DMS153 treated with DMSO at 0.1 percent for 48 hours (cell line): ENCODE measurements around the gene SLU7.
A peak's percentile ranks its signal among the peaks of the same experiment; 100 is the strongest.

Experiments
- DNase-seq: peaks from one replicate; lab custom pipeline; 2025; ENCODE audit not compliant: unreplicated experiment; lab: John Stamatoyannopoulos, UW

The SLU7 gene

GRCh38 chr5:160418561-160419457, at the start of gene SLU7:
SLU7 (minus strand) TSS chr5:160419081; CDS start chr5:160415294, 3,787 bp downstream.
- DNase-seq: peak; percentile 22

GRCh38 chr5:160468363-160468975, 49.6 kb upstream of the SLU7 start:
- DNase-seq: no peak

DNA sequence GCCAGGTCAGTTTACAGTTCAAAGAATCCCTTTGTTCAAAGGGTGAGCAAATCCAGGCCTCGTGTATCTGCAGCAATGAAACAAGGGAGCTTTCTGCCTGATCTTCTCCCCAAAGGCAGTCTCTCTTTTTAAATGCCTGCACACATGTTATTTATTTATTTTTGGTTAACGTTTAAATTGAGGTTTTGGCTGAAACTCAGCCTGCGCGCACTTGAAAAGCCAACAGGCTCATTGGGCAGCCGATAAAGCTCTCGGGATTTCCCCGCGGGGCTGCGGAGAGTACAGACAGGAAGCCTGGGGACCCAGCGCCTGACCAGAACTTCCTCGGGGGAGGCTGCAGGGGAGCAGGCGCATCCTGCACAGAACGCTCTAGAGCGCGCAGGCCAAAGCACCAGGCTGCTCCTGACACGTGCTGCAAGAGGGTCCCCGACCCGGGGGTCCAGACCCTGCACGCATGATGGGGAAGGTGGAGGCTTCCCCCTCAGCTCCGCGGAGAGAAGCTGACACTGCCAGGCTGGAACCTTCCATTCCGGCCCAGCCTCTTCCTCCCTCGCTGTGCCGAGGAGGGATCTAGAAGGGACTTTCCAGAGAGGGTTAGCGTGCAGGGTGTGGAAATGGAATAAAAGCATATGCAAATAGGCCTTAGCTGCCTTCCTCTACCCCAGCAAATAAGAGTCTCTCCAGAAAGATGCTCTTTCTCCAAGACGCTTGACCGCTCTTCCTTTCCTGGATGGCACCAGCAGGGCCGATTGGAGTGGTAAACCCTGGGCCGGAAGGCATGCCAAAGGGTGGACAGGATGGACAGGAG, 48.9 kb upstream of the SLU7 start:
- peak; percentile 3 for DNase-seq

DNA sequence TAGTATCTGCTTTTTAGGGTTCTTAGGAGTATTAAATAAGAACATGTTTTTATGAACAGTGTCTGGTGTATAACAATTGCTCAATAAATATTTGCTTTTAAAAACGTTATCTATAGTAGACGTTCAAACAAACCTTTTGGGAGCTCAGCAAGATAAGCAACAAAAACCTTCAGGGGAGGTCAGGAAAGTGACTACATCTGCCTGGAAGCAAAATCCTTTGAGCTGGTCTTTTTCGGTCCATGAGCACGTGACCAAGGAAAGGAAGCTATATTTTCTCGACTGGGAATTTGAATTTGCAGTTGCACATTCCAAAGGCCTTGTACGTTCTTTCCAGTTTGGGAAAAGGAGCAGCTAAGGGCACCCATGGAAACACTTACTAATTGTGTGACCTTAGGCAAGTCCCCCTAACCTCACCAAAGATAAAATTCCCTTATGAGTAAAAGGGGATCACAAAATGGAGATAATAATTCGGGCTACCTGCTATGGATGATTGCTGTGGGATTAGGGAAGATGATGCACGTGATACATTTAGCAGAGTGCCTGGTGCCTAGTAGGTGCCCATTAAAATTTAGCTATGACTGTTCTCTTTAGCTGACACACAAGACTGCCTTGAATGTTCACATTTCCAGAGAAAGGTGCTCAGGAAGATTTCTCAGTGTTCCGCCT, 48.1 kb upstream of the SLU7 start:
- DNase-seq: no peak

GRCh38 chr5:160466116-160466515, 47.2 kb upstream of the SLU7 start:
- no peak for DNase-seq

- no peak for DNase-seq
Observed at GRCh38 chr5:160464466-160464797, 45.6 kb upstream of the SLU7 start.

DNA sequence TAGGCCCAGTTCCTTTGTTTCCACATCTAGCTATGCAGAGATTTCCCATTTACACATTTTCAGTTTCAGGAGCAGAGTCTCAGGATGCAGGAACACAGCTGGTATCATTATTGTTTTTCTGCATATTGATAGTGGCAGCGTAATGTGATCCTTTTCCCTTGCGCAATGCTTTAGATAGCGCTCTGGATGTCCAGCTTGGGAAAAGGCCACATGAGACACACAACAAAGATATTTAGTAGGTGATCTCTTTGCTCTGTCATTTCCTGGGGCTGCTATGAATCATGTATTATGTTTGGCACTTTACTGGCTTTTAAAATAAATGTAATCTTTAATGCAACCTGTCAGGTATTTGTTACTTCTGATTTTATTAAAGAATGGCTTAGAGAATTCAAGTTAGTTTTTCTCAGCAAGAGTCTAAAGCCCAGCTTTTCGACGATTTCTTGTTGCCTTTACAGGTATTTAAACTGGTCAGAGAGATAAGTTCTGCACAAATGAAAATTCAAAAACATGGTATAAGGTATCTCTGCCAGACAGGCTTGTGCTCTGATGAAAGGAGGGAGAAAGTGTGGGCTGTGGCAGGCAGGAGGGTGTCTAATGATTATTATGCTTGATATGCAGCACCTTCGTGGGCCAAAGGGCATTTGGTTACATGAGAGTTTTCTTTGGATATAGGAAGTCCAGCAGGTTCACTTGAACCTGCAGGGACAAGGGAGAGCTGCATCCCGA, 45.0 kb upstream of the SLU7 start:
- no peak for DNase-seq

- no peak for DNase-seq
Observed at GRCh38 chr5:160463227-160463626, 44.3 kb upstream of the SLU7 start.

DNA sequence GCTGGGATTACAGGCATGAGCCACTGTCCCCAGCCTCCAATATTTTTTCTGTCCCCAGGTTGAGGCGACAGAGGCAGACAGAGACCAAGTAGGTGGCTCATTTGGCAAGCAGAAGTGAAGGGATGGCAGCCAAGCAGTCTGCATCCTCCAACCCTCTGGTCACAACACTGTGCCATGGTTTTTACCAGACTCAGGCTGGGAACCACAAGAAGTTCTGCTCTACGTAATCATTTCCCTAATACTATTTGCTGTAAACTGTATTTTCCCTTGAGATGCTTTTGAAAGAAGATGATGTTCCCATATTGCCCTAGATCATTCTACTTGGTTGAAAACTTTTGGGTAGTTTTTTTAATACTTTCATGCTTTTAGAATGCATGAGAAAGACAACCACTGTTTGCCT, 43.3 kb upstream of the SLU7 start:
- DNase-seq: no peak

DNA sequence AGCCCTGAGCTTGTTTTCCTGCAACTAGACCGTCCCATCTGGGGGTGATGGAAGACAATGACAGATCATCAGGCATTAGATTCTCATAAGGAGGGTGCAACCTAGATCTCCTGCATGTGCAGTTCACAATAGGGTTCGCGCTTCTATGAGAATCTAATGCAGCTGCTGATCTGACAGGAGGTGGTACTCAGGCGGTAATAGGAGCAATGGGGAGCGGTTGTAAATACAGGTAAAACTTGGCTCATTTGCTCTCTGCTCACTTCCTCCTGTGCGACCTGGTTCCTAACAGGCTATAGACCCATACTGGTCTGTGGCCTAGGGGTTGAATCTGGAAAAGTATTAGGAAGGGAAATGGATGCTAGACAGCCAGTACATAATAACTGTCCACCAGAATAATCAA, 42.5 kb upstream of the SLU7 start:
- DNase-seq: no peak

GRCh38 chr5:160460377-160461049, 41.6 kb upstream of the SLU7 start:
- no peak for DNase-seq

- no peak for DNase-seq
Observed at GRCh38 chr5:160458806-160459800, 40.2 kb upstream of the SLU7 start.

GRCh38 chr5:160457252-160457651, 38.4 kb upstream of the SLU7 start:
- DNase-seq: no peak

DNA sequence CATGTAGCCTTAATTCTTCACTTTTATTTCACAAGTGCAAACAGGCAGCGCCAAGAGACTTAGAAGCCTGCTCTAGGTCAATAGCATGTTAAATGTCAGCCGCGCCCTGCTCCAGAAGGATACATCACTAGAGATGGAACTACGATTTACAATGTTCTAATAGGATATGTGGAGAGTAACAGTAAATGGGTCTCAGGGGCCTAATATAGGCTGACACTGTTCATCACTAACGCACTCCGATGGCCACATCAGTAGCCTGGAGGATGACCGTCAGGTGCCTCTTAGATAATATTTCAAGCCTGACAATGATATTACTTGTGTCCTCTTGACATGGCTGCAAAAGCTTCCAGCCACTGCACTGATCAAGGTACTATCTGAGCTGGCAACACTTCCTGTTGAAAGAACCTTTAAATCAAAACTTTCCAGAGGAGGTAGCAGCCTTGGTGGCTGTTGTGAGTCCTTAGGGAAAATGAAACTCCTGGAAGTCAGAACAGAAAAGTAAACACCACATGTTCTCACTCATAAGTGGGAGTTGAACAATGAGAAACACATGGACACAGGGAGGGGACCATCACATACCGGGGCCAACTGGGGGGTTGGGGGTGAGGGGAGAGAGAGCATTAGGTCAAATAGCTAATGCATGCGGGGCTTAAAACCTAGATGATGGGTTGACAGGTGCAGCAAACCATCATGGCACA, 37.7 kb upstream of the SLU7 start:
- no peak for DNase-seq

GRCh38 chr5:160455600-160455999, 36.7 kb upstream of the SLU7 start:
- DNase-seq: no peak

DNA sequence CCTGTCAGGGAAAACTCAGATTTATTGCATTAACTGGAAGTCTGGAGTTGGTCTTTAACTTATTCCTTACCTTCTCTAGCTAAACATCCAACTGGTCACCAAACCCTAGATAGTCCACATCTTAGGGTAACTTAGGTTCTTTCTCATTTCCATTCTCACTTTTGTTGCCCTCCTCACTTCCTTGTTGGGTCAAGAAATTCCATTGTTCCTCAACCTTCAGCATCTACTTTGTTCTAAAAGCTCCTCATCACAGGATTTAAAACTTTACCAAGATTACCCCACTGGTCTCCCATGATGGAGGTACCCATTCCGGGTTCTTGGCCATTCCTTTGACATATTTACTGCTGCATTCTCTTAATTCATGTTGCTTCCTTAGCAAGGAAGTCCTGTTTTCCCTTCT, 34.9 kb upstream of the SLU7 start:
- no peak for DNase-seq

GRCh38 chr5:160452795-160453194, 33.9 kb upstream of the SLU7 start:
- no peak for DNase-seq

DNA sequence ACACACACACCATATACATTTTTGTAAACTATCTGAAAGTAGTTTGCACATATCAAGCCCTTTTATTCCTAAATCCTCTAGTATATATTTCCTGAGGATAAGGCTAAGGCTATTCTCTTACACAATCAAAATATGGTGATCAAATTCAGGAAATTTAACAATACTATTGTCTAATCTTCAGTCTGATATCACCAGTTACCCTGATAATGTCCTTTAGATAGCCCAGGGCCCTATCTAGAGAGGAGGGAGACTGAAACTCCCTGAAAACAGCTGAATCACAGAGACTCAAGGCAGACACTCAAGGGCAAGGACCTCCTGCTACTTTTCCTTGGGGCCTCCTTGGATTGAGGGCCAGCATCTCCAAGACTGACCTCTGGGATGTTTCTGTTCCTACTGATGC, 33.2 kb upstream of the SLU7 start:
- DNase-seq: no peak
